GM18517 (cell line): Measurements from ENCODE around the gene HES2.
"Not testable (repeated sequence)": the region's sequence is repeated elsewhere in the genome, so short reads cannot be mapped to it uniquely, and the experiment has no call there.

ENCODE experiments used
- ATAC-seq: cut with Tn5 transposase; IDR thresholded peaks from one replicate; pipeline ENCODE4 v1.9.1; 2021; ENCODE audit warnings: mild to moderate bottlenecking, moderate library complexity; ENCODE audit not compliant: unreplicated experiment

HES2 gene

DNA sequence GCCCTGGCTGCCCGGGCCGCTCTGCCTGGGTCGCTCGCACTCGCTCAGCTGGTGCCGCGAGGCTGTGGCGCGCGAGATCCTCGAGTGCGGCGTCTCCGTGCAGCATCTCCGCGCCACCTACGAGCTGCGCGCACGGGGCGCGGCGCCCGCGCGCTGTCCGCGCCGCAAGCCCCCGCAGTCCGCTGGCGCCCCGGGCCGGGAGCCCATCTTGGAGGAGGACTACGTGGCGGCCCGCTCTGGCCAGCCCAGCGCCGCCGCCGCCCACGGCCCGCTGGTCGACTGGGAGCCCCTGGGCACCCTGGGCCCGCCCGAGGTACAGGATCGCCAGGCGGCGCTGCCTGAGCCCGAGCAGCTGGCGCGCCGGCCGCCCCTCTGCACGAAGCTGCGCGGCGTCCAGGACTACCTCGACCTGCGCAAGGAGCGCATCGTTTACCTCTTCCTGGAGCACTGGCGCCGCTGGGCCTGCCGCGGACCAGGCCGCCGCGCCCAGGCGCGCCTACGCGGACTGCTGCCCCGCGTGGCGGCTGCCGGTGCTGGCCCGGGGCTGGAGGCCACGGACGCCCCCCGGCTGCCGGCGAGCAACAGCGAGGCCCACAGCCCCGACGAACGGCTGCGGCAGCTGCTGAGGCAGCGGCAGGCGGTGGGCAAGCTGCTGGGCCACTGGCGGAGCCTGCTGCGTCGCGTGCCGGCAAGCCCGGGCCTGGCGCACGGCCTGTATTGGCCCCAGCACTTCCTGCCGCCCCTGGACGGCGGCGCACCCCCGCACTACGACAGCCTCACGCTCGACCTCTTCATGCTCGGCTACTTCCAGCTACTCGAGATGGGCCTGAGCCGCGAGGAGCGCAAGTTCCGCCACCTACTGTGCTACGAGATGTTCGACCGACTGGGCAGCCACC, 35.4 kb upstream of the HES2 start:
- no peak for ATAC-seq

DNA sequence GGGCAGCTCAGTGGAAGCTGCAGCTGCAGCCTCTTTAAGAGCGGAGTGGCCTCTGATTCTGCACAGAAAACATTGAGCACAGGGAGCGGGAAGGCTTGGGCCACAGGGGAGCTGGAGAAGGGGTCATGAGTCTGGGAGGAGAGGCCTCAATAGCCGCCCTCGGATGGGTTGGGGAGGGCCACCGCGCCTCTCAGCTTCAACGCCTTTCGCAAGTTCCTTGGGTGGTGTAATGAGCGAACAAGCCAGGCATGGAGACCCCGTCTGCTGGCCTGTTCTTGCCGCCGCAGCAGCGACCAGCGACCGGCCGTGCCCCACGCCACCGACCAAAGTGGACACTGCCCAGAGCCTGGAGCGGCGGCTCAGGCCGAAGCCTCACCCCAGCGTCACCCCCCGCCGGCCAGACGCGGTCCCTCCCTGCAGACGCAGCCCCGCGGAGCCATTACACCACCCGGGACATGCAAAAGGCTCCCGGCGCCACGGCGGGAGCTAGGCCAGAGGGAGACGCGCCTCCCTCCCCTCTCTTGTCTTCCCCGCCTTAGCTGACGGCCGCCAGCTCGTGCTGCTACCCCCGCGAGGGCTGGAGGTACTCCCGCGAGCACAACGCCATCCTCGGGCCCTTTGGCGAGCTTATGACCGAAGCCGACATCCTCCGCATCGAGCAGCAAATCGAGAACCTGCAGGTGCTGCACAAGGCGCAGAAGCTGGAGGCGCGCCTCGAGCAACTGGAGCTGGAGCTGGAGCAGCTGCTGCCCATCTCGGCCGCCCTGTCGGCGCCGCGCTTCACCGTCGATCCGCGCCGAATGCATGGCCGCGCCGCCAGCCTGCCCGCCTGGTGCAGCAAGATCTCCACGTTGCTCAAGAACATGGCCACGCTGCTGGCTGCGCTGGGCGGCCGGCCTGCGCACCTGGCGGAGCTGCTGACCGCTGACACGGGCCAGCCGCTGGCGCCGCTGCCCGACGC, 34.5 kb upstream of the HES2 start:
- ATAC-seq: not testable (repeated sequence)

DNA sequence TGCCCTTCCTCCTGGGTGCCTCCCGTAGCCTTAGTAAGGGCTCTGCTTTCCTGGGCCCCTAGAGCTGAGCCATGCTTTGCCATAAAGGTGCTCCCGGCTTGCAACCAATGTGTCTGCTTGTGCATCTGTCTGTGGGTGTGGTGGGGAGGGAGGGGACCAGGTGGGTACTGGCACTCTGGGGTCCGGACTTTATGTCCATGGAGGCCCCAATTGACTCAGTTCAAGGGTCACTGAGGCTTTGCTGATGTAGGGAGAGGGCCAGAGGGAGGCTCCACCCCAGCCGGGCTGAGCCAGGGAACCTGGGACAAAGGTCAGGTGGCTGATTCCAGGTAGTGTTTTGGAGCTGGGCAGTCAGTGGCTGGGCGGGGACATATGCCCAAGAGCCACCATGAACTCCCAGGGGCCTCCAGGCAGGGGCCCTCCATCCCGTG, 31.2 kb upstream of the HES2 start:
- no peak for ATAC-seq

DNA sequence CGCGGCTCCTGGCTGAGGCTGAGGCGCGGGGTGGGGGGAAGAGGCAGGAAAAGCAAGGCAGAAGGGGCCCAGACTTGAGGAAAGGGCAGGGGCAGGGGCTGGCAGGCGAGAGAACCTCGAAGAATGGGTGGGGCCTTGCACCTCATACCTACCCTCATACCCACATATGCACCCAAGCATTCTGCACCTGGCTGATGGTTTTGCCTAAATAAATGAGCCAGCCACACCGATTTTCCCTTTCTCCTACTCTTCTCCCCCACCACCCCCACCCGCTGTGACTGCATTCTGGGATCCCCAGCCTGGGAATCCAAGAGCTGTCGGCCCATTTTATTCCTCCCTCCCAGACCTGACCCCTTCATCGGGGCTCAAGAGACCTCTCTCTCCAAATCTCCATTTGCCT, 30.8 kb upstream of the HES2 start:
- ATAC-seq: not testable (repeated sequence)

DNA sequence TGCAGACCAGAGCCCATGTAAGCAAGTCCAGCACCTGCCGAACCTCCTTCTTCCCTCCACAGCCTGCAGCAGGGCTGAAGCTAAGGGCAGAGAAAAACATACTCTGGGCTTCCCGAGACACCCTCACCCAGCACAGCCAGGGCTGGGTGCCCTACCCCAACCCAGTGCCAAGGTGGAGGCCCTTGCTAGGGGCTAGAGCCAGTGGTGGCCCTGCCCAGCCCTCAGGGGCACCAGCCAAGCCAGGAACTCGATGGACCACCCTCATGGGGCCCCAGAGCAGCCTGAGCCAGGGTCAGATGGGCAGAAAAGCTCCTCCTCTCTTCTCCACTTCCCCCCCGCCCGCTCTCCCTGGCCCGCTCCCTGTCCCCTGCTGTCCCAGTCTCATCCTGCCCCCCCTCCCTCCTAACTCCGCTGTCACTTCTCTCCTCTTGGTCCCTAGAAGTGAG, 30.3 kb upstream of the HES2 start:
- no peak for ATAC-seq

DNA sequence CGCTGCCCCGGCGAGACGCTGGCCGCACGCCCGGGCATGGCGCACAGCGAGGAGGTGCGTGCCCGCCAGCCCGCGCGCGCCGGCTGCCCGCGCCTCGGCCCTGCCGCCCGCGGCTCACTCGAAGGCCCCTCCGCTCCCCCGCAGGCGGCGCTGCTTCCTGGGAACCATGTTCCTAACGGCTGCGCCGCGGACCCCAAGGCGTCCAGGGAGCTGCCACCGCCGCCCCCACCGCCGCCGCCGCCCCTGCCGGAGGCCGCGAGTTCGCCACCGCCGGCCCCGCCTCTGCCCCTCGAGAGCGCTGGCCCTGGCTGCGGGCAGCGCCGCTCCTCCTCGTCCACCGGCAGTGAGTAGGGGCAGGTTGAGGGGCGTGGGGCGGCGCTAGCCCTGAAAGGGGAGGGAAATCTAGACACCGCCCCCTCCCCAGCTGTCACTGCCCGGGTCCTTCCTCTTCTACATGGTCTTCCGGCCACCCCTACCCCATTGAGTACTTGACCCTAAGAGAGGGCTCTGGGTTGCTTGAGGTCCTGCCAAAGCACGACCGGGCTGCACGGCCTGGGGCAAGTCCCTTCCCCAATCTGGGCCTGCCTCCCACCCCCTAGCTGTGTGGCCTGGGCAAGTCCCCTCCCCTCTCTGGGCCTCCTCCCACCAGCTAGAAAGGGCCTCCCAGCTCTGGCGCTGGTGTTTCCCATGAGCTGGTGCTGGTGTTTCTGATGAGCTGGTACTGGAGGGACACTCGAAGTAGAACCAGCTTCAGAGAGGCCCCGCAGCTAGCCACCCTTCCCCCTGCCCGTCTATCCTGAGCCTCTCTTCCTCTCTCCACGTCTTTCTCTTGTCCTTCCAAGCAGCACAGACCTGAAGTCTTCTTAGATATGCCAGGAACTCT, 29.3 kb upstream of the HES2 start:
- no peak for ATAC-seq

DNA sequence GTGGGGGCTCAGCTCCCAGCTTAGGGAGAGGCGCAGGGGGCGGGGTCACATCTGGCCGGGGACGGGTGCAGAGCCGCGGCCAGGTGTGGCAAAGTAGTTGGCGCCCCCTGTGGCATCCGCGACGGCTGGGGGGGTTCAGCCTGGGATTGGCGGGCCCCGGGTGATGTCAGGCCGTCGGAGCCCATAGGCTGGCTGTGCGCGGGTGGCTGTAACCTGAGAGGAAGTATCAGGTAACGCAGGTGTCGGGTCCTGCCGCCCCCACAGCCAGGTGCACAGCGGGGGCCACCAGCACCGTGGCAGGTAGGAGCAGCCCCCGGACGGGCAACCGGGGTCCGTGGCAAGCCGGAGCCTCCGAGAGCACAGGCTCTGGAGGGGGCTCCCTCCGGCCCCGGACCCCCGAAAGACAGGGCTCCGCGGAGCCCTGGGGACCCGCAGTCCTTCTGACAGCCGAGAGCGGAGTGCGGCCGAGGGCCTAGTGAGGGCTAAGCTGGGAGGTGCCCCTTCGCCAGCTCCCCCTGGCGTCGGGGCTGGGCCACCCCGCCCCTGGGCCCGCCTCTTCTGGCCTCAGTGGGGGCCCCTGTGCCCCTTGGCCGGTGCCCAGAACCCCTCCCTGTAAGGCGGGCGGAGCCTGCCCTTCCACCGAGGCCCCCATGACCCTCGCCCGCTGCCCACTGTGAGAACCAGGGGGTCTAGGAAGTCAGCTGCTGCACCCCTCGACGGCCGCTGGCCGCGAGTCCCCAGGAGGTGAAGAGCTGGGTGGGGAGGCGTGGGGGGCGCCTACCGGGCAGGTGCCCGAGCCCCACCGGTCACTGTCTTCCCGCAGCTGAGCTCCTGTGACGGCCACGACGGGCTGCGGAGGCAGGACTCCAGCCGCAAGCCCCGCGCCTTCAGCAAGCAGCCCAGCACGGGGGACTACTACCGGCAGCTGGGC, 28.4 kb upstream of the HES2 start:
- ATAC-seq: no peak

DNA sequence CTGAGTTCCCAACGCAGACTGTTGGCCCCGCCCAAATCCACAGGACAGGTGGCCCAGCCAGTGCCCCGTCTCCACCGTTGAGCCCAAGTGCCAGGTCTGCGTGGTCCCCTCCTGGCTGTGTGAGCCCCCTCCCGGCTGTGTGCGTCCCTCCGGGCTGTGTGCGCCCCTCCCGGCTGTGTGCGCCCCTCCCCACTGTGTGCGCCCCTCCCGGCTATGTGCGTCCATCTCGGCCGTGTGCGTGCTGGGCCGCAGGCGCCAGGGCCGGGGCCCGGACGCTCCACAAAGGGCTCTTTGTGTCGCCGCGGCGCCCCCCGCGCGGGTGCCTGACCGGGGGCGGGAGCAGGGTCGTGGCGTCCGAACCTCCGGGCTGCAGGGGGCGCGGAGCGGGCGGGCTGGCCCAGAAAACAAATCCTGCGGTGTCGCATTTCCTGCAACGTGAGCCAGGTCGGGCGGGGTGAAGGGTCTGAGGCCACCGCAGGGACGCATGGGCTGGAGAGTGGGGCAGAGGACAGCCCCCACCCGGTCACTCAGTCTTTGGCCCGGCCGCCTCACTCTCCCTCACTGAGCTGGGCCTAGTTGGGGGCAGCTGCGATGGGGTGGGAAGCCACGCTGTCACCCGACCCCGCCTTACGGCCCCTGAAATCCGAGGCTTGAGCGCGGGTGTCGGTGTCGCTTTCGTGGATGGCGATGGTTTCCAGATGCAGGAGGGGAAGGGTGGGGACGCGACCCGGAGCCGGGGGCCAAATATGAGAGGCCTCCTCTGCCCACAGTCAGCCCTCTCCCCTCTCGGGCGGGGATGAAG, 27.5 kb upstream of the HES2 start:
- no peak for ATAC-seq

DNA sequence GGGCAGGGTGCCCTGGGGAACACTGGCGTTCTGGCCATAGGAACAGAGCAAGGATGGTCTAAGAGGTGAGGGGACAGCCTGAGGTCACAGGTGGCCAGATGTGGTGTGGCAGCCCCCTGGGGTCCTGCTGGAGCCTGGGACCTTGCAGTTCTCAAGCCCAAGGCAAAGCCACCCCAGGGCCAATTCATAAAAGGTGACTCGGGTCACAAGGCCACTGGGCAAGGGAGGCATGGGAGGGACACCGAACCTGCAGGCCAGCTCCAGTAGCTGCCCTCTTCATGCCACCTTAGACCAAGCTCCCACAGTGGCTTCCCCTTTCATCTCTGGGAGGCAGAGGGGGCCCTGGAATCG, 26.9 kb upstream of the HES2 start:
- no peak for ATAC-seq

DNA sequence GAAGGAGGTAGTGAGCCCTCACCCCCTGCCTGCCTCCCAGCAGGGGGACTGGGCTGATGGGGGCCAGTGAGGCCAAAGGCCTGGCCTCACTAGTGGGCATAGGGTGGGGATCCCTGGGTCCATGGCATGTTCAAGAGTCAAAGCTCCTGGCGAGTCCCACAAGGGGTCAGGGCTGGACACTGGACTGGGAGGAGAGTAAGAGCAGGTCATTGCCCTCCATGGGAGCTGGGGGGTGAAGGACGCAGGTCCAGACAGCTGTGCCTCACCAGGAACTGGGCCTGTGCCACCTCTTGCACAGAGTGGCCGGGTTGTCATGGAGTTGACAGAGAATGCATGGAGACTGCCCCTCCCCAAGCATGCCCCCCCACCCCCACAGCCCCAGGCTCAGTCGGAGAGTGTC, 26.2 kb upstream of the HES2 start:
- not testable (repeated sequence) for ATAC-seq

DNA sequence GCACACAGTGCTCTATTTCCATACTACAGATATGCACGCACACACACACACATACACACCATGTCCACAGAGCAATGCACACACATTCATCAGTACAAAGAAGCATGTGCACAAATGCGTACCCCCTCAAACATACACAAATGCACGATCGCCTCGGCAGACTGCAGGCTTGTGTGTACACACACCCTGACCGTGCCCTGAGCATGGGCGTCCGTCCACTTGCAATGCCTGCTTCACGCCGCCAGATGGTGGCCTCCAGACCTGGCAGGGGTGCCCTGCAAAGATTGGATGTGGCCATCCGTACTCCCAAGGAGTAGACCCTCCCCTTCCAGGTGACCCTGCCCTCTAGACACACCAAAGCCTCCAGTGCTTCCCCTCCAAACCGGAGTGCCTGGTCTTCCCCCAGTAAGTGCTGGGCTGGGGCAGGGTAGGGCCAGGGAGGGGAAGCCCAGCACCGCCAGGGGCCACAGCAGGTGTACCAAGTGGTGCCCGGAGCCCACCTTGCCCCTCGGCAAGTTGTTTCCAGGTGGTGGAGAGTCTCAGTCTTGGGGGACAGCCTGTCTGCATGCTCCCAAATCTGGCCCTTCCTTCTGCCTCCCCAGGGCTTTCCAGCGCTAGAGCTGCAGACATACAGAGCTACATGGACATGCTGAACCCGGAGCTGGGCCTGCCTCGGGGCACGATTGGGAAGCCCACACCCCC, 25.5 kb upstream of the HES2 start:
- no peak for ATAC-seq

DNA sequence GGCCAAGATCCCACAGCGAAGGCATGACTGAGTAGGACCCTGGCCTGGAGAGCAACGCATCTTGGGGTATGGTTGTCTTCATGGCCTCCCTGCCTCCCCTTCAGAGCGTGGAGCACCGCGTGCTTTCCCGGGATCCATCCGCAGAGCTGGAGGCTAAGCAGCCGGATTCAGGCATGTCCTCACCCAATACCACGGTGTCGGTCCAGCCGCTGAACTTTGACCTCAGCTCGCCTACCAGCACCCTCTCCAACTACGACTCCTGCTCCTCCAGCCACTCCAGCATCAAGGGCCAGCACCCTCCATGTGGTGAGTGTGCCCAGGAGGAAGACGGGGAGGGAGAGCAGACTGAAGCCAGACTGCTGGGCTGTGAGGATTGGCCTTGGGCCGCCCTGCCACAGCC, 24.7 kb upstream of the HES2 start:
- ATAC-seq: no peak

DNA sequence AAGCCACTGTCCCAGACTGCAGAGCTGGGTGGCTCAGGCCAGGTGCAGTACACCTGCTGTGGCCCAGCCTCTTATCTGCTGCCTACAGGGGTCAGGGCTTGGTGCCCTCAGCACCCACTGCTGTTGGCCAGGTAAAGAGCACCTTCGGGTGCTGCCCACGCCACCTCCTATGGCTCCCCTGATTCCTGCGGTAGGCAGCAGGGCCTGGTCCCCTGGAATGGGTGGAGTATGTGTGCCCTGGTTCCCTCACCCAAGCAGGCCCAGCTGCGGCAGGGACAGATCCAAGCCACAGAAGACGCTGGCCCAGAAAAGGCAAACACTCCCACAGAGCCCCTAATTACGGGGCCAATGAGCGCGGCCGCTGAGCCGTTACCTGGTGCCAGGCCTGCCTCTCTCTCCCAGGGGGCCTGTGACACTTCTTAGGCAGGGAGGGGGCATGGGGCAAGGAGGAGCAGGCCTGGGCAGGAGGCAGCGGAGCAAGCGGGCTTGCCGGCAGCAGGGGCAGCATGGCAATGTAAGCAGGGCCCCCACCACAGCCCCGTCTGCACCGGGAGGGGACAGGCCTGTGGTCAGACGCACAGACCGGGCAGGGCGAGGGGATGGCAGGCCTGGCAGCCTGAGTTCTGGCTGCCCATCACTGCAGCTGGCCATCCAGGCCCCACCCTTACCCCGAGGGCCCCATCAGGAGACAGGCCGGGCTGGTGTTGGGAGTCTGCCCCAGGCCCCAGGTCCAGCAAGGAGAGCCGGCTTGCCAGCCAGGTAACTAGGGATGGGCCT, 23.8 kb upstream of the HES2 start:
- no peak for ATAC-seq

DNA sequence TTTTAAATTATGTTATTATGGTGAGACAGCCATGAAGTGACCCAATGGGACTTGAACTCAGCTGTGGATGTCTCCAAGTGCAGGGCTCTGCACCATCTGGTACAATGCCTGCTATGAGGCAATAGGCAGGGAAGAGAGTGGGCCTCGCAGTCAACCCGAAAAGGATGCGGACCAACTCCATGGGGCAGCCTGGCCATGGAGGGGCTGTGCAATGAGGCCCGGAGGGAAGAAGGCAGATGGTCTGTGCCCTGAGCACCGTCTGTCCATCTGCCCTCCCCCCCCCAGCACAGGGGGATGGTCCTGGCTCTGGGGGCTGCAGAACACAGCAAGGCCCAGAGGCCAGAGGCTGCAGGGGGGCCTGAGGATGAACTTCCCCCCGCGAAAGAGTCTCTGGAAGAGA, 21.9 kb upstream of the HES2 start:
- ATAC-seq: no peak

DNA sequence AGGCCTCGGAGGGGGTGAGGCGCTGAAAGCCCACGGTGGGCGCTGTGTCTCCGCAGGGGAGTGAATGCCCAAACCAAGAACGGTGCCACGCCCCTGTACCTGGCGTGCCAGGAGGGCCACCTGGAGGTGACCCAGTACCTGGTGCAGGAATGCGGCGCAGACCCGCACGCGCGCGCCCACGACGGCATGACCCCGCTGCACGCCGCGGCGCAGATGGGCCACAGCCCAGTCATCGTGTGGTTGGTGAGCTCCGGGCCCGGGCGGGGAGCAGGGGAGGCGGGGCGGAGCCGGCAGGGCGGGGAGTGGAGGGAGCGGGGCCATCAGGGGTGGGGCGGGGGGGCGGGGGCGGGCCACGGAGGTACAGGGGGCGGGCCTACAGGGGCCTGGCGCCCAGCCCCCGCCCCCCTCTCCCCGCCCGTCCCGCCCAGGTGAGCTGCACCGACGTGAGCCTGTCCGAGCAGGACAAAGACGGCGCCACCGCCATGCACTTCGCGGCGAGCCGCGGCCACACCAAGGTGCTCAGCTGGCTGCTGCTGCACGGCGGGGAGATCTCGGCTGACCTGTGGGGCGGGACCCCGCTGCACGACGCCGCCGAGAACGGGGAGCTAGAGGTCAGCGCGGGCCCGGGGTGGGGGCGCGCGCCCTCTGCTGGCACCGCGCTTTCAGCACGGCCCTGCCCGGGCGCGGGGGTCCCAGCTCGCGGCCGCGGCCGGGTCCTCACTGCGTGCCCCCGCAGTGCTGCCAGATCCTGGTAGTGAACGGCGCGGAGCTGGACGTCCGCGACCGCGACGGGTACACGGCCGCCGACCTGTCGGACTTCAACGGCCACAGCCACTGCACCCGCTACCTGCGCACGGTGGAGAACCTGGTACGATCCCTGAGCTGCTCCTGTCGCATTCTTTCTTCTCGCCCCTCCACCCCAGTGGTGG, 20.7 kb upstream of the HES2 start:
- no peak for ATAC-seq

DNA sequence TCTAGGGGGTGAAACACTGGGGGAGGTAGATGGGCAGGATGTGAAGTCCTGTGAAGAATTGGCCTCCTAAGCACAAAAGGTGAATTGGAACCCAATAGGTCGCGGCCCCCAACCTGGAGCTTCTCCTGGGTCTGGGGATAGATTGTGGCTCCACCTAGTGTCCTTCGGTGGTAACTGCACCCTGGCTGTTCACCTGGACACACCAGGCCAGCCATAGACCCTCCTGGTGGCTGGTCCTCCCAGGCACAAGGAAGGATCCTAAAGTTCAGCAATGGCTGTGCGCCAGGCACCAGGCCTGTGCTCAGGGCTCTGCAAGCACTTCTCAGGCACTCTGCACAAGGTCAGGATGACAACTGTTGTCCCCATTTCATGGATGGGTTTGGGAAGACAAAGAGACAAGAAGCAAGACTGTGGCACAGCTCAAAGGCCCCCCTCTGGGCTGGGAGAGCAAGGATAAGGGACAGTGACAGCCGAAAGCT, 18.4 kb upstream of the HES2 start:
- ATAC-seq: no peak
